ENCODE measurements around the gene USP40.

USP40 gene

GRCh38 chr2:233439191-233439590, 127.4 kb downstream of the USP40 start:
- Mint-ChIP-seq H3K4me3 (no peak overlapping the region), H3K9me3 (no peaks in the 10 kb centered on the region), H3K36me3 (peaks cover 57 to 72% of the 10 kb centered on the region in 2 donors), H3K27ac (no peak overlapping the region), H3K27me3 (no peaks in the 10 kb centered on the region), H3K4me1 (peaks cover 37 to 54% of the 10 kb centered on the region in 2 donors)
- DNase-seq (no peak), ATAC-seq (replicated peaks) (no peak)

DNA sequence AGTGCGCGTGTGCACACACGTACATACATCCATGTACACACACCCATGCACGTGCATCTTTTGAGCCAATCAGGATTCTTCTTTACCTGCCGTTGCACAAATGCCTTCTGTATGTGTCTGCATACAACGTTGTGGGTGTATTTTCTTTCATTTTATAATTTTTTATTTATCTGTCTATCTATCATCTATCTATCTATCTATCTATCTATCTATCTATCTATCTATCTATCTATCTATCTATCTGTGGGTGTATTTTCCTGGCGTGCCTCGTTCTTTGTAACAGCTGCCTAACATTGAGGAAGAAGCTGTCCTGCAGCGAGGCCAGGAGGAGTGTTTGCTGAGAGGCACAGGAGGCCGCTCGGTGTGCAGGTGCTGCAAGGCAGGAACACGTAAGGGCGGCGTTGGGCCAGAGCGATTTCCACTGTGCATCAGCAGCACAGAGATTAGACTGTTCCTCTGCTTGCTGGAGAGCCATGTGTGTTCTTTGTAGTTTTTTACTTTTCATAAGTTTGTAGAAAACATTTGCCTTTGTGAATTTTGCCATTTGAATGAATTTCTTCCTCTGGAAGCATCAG, 127.9 kb downstream of the USP40 start:
- Mint-ChIP-seq H3K27ac (no peak overlapping the region), H3K36me3 (peaks cover 52 to 67% of the 10 kb centered on the region in 2 donors)
- ATAC-seq (replicated peaks): no peak

GRCh38 chr2:233437439-233437955, 129.1 kb downstream of the USP40 start:
- peaks cover 38 to 54% of the 10 kb centered on the region in 2 donors for H3K4me1 Mint-ChIP-seq
- no peak overlapping the region for H3K4me3 Mint-ChIP-seq
- DNase-seq: no peak
- H3K9me3 Mint-ChIP-seq: no peaks in the 10 kb centered on the region
- peaks cover 52 to 67% of the 10 kb centered on the region in 2 donors for H3K36me3 Mint-ChIP-seq
- no peak for ATAC-seq (replicated peaks)
- H3K27ac Mint-ChIP-seq: peak overlapping the region; percentile 80
- no peaks in the 10 kb centered on the region for H3K27me3 Mint-ChIP-seq

More for the DNA sequence above, 127.9 kb downstream of the USP40 start:
- Mint-ChIP-seq H3K4me1 (peaks cover 36 to 52% of the 10 kb centered on the region in 2 donors), H3K4me3 (no peak overlapping the region), H3K27me3 (no peaks in the 10 kb centered on the region), H3K9me3 (no peaks in the 10 kb centered on the region)
- DNase-seq: no peak

DNA sequence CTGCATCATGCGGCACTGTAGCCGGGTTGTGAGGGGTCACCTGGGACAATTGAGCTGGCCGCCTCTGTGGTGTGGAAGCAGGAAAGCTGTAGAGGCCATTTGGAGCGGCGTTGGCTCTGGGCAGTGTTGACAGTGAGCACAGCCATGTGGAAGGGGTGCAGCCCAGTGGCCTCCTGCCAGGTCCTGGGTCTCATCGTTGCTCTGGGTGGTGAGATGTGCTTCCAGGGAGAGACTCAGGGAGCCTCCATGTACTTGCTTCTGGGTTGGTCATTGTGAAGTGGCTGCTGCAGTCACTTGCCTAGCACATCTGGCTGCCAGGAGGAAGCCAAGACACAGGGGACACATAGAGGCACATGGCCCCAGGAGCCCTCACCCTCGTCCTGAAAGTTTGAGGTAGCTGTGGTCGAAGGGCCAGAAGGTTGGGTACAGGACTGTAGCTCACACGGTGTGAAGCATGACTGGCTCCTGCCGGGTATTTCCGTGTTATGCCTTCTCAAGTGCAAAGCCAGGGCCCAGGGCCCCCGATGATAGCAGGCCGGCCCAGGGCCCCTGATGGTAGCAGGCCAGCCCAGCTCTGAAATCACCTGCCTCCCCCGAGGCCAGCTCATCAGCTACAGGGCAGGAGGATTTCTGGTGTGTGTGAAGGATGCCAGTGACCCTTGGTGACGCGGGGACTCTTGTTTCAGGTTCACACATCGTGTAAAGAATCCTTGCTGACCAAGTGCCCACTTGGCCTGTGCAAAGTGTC, 129.7 kb downstream of the USP40 start:
- H3K36me3 Mint-ChIP-seq: peaks cover 52 to 69% of the 10 kb centered on the region in 2 donors

GRCh38 chr2:233436191-233436581, 130.4 kb downstream of the USP40 start:
- no peak for DNase-seq
- Mint-ChIP-seq H3K4me3 (no peak overlapping the region), H3K9me3 (no peaks in the 10 kb centered on the region), H3K27ac (peak overlapping the region; percentile 25), H3K4me1 (peaks cover 32 to 50% of the 10 kb centered on the region in 2 donors), H3K36me3 (peaks cover 54 to 70% of the 10 kb centered on the region in 2 donors), H3K27me3 (no peaks in the 10 kb centered on the region)
- ATAC-seq (replicated peaks): no peak

More for the DNA sequence above, 129.7 kb downstream of the USP40 start:
- Mint-ChIP-seq H3K27ac (peak overlapping the region; percentile 80), H3K27me3 (no peaks in the 10 kb centered on the region), H3K4me3 (no peak overlapping the region), H3K4me1 (peaks cover 34 to 51% of the 10 kb centered on the region in 2 donors), H3K9me3 (no peaks in the 10 kb centered on the region)
- no peak for DNase-seq
- no peak for ATAC-seq (replicated peaks)

DNA sequence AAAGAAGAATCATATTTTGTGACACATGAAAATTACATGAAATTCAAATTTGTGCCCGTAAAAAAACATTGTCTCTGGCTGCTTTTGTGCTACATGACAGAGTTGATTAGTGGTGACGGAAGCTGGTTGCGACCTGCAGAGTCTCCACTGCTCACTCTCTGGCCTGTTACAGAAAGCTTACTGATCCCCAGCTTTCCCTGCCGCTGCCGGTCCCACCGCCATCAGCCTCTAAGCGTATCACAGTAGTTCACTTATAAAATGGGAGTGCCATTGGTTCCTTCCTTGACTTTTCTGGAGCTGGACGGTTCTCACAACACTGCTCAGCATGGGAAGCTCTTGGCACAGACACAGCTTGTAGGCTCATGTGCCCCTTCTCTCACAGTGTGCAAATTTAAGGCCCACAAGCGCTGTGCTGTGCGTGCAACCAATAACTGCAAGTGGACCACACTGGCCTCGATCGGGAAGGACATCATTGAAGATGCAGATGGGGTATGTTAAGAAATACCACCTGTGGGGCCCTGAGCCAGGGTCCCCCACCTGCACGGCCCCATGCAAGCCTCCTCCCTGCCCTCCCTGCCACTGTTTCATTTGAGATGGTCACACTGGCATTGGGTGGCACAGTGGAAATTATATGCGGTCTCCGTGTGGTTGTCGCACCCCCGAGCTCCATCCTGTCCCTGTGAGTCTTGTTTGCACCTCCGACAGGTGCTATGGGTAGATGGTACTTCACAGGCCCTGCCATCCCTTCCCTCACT, 131.0 kb downstream of the USP40 start:
- DNase-seq (no peak), ATAC-seq (replicated peaks) (no peak)
- Mint-ChIP-seq H3K27ac (peak overlapping the region; percentile 25), H3K27me3 (no peaks in the 10 kb centered on the region), H3K36me3 (peaks cover 48 to 69% of the 10 kb centered on the region in 2 donors), H3K4me1 (peaks cover 29 to 49% of the 10 kb centered on the region in 2 donors), H3K9me3 (no peaks in the 10 kb centered on the region), H3K4me3 (no peak overlapping the region)

DNA sequence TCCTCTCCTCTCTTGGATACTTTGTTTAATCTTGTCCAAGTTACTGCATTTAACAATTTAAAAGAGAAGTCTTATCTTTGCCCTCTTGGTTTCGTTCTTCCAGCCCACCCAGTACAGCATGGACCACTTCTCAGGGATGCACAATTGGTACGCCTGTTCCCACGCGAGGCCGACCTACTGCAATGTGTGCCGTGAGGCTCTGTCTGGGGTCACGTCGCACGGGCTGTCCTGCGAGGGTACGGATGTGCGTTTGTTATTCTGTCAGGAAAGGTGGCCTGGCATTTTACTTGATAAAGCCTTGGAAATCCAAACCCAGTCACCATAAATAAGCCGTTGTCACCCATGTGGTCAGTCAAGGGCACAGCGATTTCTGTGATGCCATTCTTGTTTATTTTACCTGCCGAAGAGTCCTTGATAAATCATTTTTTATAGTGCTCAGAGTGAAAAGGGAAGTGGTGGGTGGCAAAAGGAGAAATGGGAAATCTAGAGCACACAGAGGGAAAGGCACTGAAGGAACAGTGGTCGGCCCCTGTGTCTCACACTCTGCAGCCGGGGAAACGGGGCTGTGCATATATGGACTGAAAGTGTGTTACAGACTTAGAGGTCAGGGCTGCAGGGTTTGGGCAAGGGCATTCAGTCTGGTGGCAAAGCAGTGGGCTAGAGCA, 131.8 kb downstream of the USP40 start:
- peak overlapping the region; percentile 83 for H3K27ac Mint-ChIP-seq
- no peaks in the 10 kb centered on the region for H3K9me3 Mint-ChIP-seq
- H3K36me3 Mint-ChIP-seq: peaks cover 42 to 61% of the 10 kb centered on the region in 2 donors
- peak overlapping the region; percentile 2 to 14 for H3K4me3 Mint-ChIP-seq
- peaks cover 31 to 51% of the 10 kb centered on the region in 2 donors for H3K4me1 Mint-ChIP-seq
- H3K27me3 Mint-ChIP-seq: no peaks in the 10 kb centered on the region
- DNase-seq: peak; percentile 26
- peak; percentile 96 to 97 for ATAC-seq (replicated peaks)

GRCh38 chr2:233433794-233434193, 132.8 kb downstream of the USP40 start:
- no peak for DNase-seq
- Mint-ChIP-seq H3K27ac (no peak overlapping the region), H3K27me3 (no peaks in the 10 kb centered on the region), H3K9me3 (no peaks in the 10 kb centered on the region), H3K4me1 (peaks cover 39 to 61% of the 10 kb centered on the region in 2 donors), H3K36me3 (peaks cover 41 to 56% of the 10 kb centered on the region in 2 donors), H3K4me3 (no peak overlapping the region)
- ATAC-seq (replicated peaks): no peak

DNA sequence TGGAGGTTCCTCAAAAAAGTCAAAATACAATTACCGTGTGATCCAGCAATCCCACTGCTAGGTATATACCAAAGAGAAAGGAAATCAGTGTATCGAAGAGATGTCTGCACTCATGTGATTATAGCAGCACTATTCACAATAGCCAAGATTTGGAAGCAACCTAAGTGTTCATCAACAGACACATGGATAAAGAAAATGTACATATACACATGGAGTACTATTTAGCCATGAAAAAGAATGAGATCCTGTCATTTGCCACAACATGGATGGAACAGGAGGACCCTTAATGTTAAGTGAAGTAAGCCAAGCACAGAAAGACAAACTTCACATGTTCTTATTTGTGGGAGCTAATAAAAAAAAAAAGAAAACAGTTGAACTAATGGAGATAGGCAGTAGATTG, 133.6 kb downstream of the USP40 start:
- peak overlapping the region; percentile 53 for H3K27ac Mint-ChIP-seq
- DNase-seq: no peak
- peaks cover 40 to 69% of the 10 kb centered on the region in 2 donors for H3K4me1 Mint-ChIP-seq
- H3K36me3 Mint-ChIP-seq: peaks cover 36 to 56% of the 10 kb centered on the region in 2 donors
- no peak overlapping the region for H3K4me3 Mint-ChIP-seq
- no peaks in the 10 kb centered on the region for H3K27me3 Mint-ChIP-seq
- H3K9me3 Mint-ChIP-seq: no peaks in the 10 kb centered on the region
- no peak for ATAC-seq (replicated peaks)

DNA sequence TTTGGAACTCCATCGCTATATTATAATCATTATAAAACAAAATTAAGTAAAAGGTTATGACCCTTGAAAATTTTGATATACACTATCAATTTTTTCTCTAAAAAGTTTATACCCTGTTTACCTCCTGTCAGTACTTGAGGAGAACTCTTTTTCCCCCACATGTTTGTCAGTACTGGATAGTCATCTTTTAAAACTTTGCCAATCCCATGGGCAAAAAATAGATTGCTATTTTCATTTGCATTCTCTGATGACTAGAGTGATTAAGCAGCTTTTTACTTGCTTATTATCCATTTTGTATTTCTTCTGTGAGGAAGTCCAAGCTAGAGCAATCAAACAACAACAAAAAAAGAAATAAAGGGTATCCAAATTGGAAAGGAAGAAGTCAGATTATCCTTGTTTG, 135.9 kb downstream of the USP40 start:
- Mint-ChIP-seq H3K27me3 (no peaks in the 10 kb centered on the region), H3K36me3 (peaks cover 49 to 64% of the 10 kb centered on the region in 2 donors), H3K27ac (peak overlapping the region; percentile 42), H3K4me3 (no peak overlapping the region), H3K4me1 (peaks cover 55 to 85% of the 10 kb centered on the region in 2 donors), H3K9me3 (peaks cover 7 to 12% of the 10 kb centered on the region in 2 donors)
- ATAC-seq (replicated peaks): no peak
- DNase-seq: no peak

- H3K9me3 Mint-ChIP-seq: peaks cover 7 to 12% of the 10 kb centered on the region in 2 donors
- H3K27ac Mint-ChIP-seq: no peak overlapping the region
- H3K4me3 Mint-ChIP-seq: no peak overlapping the region
- H3K4me1 Mint-ChIP-seq: peaks cover 51 to 84% of the 10 kb centered on the region in 2 donors
- no peak for ATAC-seq (replicated peaks)
- DNase-seq: no peak
- no peaks in the 10 kb centered on the region for H3K27me3 Mint-ChIP-seq
- peaks cover 50 to 61% of the 10 kb centered on the region in 2 donors for H3K36me3 Mint-ChIP-seq
These were observed 136.5 kb downstream of the USP40 start for GRCh38 chr2:233430081-233430480.

DNA sequence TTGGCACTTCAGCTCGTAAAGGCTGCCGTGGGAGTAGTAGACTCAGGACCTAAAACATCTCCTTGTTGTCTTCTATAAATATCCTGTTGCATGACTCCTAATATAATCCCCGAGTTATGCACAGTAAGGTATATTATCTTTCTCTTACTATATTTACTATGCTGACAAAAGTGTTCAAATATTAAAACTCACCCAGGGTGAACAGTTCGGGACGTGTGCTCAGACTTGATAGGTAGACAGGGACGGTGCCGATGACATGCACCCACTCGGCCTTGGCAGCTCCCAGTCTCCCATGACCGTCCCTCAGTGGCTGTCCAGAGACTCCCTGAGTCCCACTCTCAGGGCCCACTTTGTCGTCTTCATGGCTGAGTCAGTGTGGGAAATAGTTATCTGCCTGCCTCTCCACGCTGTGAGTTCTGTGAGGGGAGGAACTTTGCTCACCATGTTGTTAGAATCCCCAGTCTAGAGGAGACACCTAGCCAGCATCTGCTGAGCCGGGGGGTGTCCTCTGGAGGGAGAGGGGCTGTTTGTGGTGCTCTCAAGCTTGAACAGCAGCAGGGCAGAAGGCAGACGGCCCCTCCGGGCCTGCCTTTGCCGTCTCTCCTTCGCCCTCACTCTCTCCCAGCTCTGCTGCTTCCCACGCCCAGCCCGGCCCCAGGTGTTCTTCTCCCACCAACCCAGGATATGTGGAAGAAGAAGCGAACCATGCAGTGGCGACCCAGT, 137.2 kb downstream of the USP40 start:
- peaks cover 7 to 12% of the 10 kb centered on the region in 2 donors for H3K9me3 Mint-ChIP-seq
- peaks cover 49 to 60% of the 10 kb centered on the region in 2 donors for H3K36me3 Mint-ChIP-seq
- no peak for ATAC-seq (replicated peaks)
- peak overlapping the region; percentile 75 for H3K27ac Mint-ChIP-seq
- no peak overlapping the region for H3K4me3 Mint-ChIP-seq
- no peaks in the 10 kb centered on the region for H3K27me3 Mint-ChIP-seq
- H3K4me1 Mint-ChIP-seq: peaks cover 43 to 83% of the 10 kb centered on the region in 2 donors
- no peak for DNase-seq

- Mint-ChIP-seq H3K36me3 (peaks cover 58 to 68% of the 10 kb centered on the region in 2 donors), H3K4me1 (peaks cover 46 to 86% of the 10 kb centered on the region in 2 donors), H3K27ac (no peak overlapping the region), H3K27me3 (no peaks in the 10 kb centered on the region), H3K9me3 (peaks cover 7 to 12% of the 10 kb centered on the region in 2 donors), H3K4me3 (no peak overlapping the region)
- ATAC-seq (replicated peaks): no peak
- no peak for DNase-seq
These were observed 138.1 kb downstream of the USP40 start for GRCh38 chr2:233428438-233428837.

Data from stimulated activated naive B cell treated with anti-CD40 and anti-IgM and Interleukin-4, amounts not matched to agents 10 μg/mL and 1 μg/mL and 100 μg/mL, for 72 hours (primary cell).